Neural progenitor cell (in vitro differentiated cells): Measurements from ENCODE around the gene CHP2. TPM values are rescaled to one million over a fixed set of nuclear protein-coding genes. Genes with fewer than 3 reads are reported as not detected.
"Not testable (repeated sequence)": the region's sequence is repeated elsewhere in the genome, so short reads cannot be mapped to it uniquely, and the experiment has no call there.

Experiments used
- DNase-seq: peaks from one replicate; pipeline ENCODE4 v3.0.0-alpha.2; 2016; ENCODE audit warnings: low spot score
- H2AFZ ChIP-seq: fragments of 200-600 bp; sonication (generic); replicated peaks from 2 replicates; pipeline ENCODE4 v1.6.1; 2016; ENCODE audit warnings: antibody characterized with exemption
- H3F3A ChIP-seq: fragments of 200-600 bp; sonication (generic); 2 replicates; pipeline ENCODE4 v1.6.1; 2016; ENCODE audit warnings: antibody characterized with exemption, low read depth
- H3K27ac ChIP-seq: fragments of 200-600 bp; sonication (generic); 2 replicates; pipeline ENCODE4 v1.5.1; 2016; ENCODE audit warnings: mild to moderate bottlenecking
- H3K27me3 ChIP-seq: fragments of 200-600 bp; sonication (generic); 2 replicates; pipeline ENCODE4 v1.6.1; 2016; ENCODE audit warnings: mild to moderate bottlenecking, moderate library complexity
- H3K36me3 ChIP-seq: fragments of 200-600 bp; sonication (generic); 2 replicates; pipeline ENCODE4 v1.5.1; 2016
- H3K4me1 ChIP-seq: fragments of 200-600 bp; sonication (generic); 2 replicates; pipeline ENCODE4 v1.6.1; 2016; ENCODE audit warnings: mixed run types
- H3K4me2 ChIP-seq: fragments of 200-600 bp; sonication (generic); 2 replicates; pipeline ENCODE4 v1.6.1; 2016
- H3K4me3 ChIP-seq: fragments of 200-600 bp; sonication (generic); 2 replicates; pipeline ENCODE4 v1.5.1; 2016
- H3K79me2 ChIP-seq: fragments of 200-600 bp; sonication (generic); 2 replicates; pipeline ENCODE4 v1.6.1; 2016; ENCODE audit warnings: low read depth
- H3K9ac ChIP-seq: fragments of 200-600 bp; sonication (generic); 2 replicates; pipeline ENCODE4 v1.6.1; 2016
- H3K9me3 ChIP-seq: fragments of 200-600 bp; sonication (generic); 2 replicates; pipeline ENCODE4 v1.5.1; 2016; ENCODE audit warnings: low read depth
- H4K20me1 ChIP-seq: fragments of 200-600 bp; sonication (generic); 2 replicates; pipeline ENCODE4 v1.6.1; 2016; ENCODE audit warnings: low read depth
- H3K27ac Mint-ChIP-seq: 3 replicates; pipeline ENCODE4 v1.8.0; 2021; ENCODE audit warnings: mixed read lengths
- H3K27me3 Mint-ChIP-seq: 2 replicates; pipeline ENCODE4 v1.8.0; 2022; ENCODE audit warnings: low read depth, mild to moderate bottlenecking, inconsistent platforms, moderate library complexity, mixed read lengths; ENCODE audit not compliant: insufficient read depth
- H3K36me3 Mint-ChIP-seq: 3 replicates; pipeline ENCODE4 v1.8.0; 2021; ENCODE audit warnings: mixed read lengths
- H3K4me1 Mint-ChIP-seq: 3 replicates; pipeline ENCODE4 v1.8.0; 2021; ENCODE audit warnings: mixed read lengths
- H3K4me3 Mint-ChIP-seq: 3 replicates; pipeline ENCODE4 v1.8.0; 2021; ENCODE audit warnings: mild to moderate bottlenecking, moderate library complexity, mixed read lengths
- H3K9me3 Mint-ChIP-seq: 3 replicates; pipeline ENCODE4 v1.8.0; 2020; ENCODE audit warnings: mixed read lengths
- EZH2 ChIP-seq: fragments of 200-600 bp; sonication (generic); IDR thresholded peaks from 2 replicates; pipeline ENCODE4 v1.6.1; 2017; ENCODE audit warnings: antibody characterized with exemption, mild to moderate bottlenecking, moderate library complexity
- EZH2phosphoT487 ChIP-seq: fragments of 200-600 bp; sonication (generic); IDR thresholded peaks from 2 replicates; pipeline ENCODE4 v1.6.1; 2017; ENCODE audit warnings: antibody characterized with exemption
- total RNA-seq: library from RNA; depleted of rRNA; stranded (reverse); fragments of >200 nt; gene quantifications from 2 replicates; pipeline ENCODE4 v1.2.3, GENCODE V29; 2015; ENCODE audit warnings: low replicate concordance
- TF ChIP-seq, protein P1 (sequence below): fragments of 200-600 bp; sonication (generic); IDR thresholded peaks from 2 replicates; pipeline ENCODE4 v1.5.1; 2017; ENCODE audit warnings: antibody characterized with exemption, mild to moderate bottlenecking

Gene CHP2
- total RNA-seq, 1 donor from 2014 or later = 0.13 TPM

GRCh38 chr16:23729503-23730424 lies 25.1 kb upstream of the CHP2 start:
- H3K36me3 ChIP-seq = no peaks in the 10 kb centered on the region
- no peaks in the 10 kb centered on the region for H4K20me1 ChIP-seq
- Mint-ChIP-seq H3K27ac (no peak overlapping the region), H3K9me3 (no peaks in the 10 kb centered on the region), H3K4me1 (peaks cover 4% of the 10 kb centered on the region), H3K27me3 (peaks cover 4% of the 10 kb centered on the region), H3K36me3 (no peaks in the 10 kb centered on the region), H3K4me3 (no peak overlapping the region)
- no peak overlapping the region for H3K9ac ChIP-seq
- H3K27ac ChIP-seq = no peak overlapping the region
- H3F3A ChIP-seq = no peaks in the 10 kb centered on the region
- no peak overlapping the region for H3K4me2 ChIP-seq
- DNase-seq = no peak
- TF ChIP-seq EZH2phosphoT487 (no peak), EZH2 (no peak)
- TF ChIP-seq, protein P1, sequence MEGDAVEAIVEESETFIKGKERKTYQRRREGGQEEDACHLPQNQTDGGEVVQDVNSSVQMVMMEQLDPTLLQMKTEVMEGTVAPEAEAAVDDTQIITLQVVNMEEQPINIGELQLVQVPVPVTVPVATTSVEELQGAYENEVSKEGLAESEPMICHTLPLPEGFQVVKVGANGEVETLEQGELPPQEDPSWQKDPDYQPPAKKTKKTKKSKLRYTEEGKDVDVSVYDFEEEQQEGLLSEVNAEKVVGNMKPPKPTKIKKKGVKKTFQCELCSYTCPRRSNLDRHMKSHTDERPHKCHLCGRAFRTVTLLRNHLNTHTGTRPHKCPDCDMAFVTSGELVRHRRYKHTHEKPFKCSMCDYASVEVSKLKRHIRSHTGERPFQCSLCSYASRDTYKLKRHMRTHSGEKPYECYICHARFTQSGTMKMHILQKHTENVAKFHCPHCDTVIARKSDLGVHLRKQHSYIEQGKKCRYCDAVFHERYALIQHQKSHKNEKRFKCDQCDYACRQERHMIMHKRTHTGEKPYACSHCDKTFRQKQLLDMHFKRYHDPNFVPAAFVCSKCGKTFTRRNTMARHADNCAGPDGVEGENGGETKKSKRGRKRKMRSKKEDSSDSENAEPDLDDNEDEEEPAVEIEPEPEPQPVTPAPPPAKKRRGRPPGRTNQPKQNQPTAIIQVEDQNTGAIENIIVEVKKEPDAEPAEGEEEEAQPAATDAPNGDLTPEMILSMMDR = no peak
- no peaks in the 10 kb centered on the region for H3K27me3 ChIP-seq
- H3K4me3 ChIP-seq = no peak overlapping the region
- H3K9me3 ChIP-seq = no peaks in the 10 kb centered on the region
- no peaks in the 10 kb centered on the region for H3K4me1 ChIP-seq
- H3K79me2 ChIP-seq = no peaks in the 10 kb centered on the region
- H2AFZ ChIP-seq = peak overlapping the region; percentile 72

DNA sequence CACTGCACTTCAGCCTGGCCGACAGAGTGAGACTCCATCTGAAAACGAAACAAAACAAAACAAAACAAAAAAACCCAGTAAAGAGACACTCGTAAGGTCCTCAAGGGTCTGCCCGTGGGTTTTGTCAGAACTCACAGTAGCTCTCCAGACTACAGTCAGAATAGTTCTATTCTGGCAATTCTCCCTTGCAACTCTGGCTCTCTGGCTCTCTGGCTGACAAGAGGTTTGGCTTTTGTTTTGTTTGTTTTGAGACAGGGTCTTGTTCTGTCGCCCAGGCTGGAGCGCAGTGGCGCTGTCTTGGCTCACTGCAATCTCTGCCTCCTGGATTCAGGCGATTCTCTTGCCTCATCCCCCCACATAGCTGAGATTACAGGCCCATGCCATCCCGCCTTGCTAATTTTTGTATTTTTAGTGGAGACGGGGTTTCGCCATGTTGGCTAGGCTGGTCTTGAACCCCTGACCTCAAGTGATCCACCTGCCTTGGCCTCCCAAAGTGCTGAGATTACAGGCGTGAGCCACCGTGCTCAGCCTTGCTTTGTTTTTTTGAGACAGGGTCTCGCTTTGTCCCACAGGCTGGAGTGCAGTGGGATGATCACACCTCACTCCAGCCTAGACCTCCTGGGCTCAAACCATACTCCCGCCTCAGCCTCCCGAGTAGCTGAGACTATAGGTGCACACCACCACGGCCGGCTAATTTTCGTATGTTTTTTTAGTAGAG lies 20.5 kb upstream of the CHP2 start:
- H3K9me3 ChIP-seq = no peaks in the 10 kb centered on the region
- Mint-ChIP-seq H3K4me3 (no peak overlapping the region), H3K4me1 (no peaks in the 10 kb centered on the region), H3K27ac (no peak overlapping the region), H3K27me3 (peaks cover 2% of the 10 kb centered on the region), H3K9me3 (no peaks in the 10 kb centered on the region), H3K36me3 (no peaks in the 10 kb centered on the region)
- H3K4me3 ChIP-seq = no peak overlapping the region
- H2AFZ ChIP-seq = no peak overlapping the region
- no peaks in the 10 kb centered on the region for H3K27me3 ChIP-seq
- no peak overlapping the region for H3K9ac ChIP-seq
- H4K20me1 ChIP-seq = no peaks in the 10 kb centered on the region
- DNase-seq = no peak
- no peak overlapping the region for H3K27ac ChIP-seq
- TF ChIP-seq EZH2 (no peak), EZH2phosphoT487 (no peak)
- TF ChIP-seq, protein P1 = no peak
- no peaks in the 10 kb centered on the region for H3F3A ChIP-seq
- H3K36me3 ChIP-seq = no peaks in the 10 kb centered on the region
- H3K4me2 ChIP-seq = no peak overlapping the region
- no peaks in the 10 kb centered on the region for H3K4me1 ChIP-seq
- H3K79me2 ChIP-seq = no peaks in the 10 kb centered on the region

DNA sequence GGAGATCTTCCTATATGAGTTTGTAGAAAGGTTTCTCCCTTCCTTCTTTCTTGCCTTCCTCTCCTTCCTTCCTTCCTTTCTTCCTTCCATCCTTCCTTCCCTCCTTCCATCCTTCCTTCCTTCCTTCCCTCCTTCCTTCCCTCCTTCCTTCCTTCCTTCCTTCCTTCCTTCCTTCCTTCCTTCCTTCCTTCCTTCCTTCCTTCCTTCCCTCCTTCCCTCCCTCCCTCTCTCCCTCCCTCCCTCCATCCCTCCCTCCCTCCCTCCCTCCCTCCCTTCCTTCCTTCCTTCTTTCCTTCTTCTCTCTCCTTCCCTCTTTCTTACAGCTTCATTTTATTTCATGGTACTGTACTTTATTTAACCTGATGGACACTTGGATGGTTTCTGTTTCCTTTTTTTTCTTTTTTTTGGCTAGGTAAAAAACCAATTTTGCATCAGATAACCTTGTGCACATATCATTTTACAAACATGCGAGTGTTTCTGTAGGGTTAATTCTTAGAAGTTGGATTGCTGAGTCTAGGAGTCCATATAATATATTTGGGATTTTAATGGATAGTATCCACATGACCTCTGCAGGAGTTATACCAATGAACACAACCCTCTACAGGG lies 17.3 kb upstream of the CHP2 start:
- not testable (repeated sequence) for H3K9ac ChIP-seq, H3K4me1 Mint-ChIP-seq, H3K9me3 ChIP-seq, H3K27me3 Mint-ChIP-seq, H3K9me3 Mint-ChIP-seq, H3K4me1 ChIP-seq, H3K36me3 ChIP-seq, H3K4me3 ChIP-seq, H3K4me3 Mint-ChIP-seq, H3K79me2 ChIP-seq, H3K4me2 ChIP-seq, DNase-seq, H3K27me3 ChIP-seq, H2AFZ ChIP-seq, H3K27ac Mint-ChIP-seq, H4K20me1 ChIP-seq, H3F3A ChIP-seq, H3K27ac ChIP-seq, H3K36me3 Mint-ChIP-seq
